ENCODE results near the gene RNU4-1. TPM values are rescaled to one million over a fixed set of nuclear protein-coding genes. Genes with fewer than 3 reads are reported as not detected.
"Not testable (repeated sequence)": the region's sequence is repeated elsewhere in the genome, so short reads cannot be mapped to it uniquely, and the experiment has no call there.

The RNU4-1 gene
- total RNA-seq, 1 donor from 2014 or later: 1,738 TPM

- peaks cover 85% of the 10 kb centered on the region for H3K4me1 Mint-ChIP-seq (ENCODE audit: low read depth)
- H3K9me3 Mint-ChIP-seq (ENCODE audit: low read depth): no peaks in the 10 kb centered on the region
- H3K4me3 Mint-ChIP-seq (ENCODE audit: unreplicated experiment): no peak overlapping the region
- no peak for TF ChIP-seq CTCF (IDR thresholded peaks at IDR 0.05)
- no peaks in the 10 kb centered on the region for H3K36me3 Mint-ChIP-seq (ENCODE audit: low read depth)
- H3K27ac Mint-ChIP-seq (ENCODE audit: unreplicated experiment): no peak overlapping the region
- H3K27me3 Mint-ChIP-seq (ENCODE audit: low read depth): no peaks in the 10 kb centered on the region
- DNase-seq (ENCODE audit: low spot score): no peak
These were observed 32.4 kb downstream of the RNU4-1 start for GRCh38 chr12:120260607-120261006.

DNA sequence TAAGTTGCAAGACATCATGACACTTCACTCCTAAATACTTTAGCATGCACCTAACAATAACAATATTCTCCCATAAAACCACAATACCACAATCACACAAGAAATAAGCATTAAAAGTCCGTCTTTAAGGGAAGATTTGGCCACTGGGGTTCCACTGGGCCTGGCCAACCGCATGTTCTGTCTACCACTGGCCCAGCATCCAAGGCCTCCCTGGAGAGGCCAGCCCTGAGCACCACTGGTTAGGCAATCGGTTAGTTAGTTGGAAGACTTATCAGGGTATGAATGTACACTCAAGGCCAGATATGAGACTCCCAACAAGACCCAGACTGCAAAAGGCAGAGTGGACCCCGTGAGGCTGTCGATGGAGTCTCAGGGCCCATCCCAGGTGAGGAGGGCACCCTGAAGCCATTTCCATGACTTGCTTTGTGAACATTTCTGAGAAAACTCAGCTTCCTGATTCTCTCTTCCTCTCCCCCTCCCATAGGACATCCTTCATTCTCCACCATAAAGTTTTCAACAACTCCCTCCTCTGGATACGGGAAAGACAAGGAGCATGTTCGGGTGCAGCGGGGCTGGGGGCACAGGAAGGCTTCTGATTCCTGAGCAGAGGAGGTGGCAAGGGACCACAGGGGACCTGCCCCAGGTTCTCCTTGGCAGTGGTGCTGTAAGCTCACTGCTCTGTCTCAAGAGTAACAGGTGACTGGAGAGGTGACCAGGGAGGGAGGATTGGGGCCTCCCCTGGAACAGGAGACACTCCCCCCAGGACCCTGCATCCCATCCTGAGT, 33.4 kb downstream of the RNU4-1 start:
- no peak for DNase-seq (ENCODE audit: low spot score)
- no peak overlapping the region for H3K27ac Mint-ChIP-seq (ENCODE audit: unreplicated experiment)
- H3K4me3 Mint-ChIP-seq (ENCODE audit: unreplicated experiment): no peak overlapping the region

DNA sequence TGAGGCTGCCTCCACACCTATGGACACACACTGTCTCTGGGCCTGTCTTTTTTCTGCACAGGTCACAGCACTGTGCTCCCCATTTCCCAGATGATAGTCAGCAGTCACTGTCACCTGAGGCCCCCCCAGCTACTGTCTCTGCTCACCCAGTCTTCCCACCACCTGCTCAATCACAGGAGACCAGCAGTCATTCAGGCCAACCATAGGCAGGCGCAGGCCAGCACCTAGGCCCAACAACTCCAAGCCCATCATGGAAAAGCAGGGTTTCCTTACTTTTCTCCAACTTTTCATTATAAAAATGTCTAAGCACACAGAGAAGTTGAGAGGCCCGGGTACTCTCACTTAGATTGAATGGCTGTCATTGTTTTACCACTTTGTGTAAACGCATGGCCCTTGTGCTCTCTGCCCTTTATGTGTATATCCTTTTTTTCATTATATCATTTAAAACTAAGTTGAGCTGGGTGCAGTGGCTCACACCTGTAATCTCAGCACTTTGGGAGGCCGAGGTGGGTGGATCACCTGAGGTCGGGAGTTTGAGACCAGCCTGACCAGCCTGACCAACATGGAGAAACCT, 34.6 kb downstream of the RNU4-1 start:
- Mint-ChIP-seq H3K4me3 (ENCODE audit: unreplicated experiment) (no peak overlapping the region), H3K36me3 (ENCODE audit: low read depth) (peaks cover 5% of the 10 kb centered on the region), H3K27me3 (ENCODE audit: low read depth) (no peaks in the 10 kb centered on the region), H3K4me1 (ENCODE audit: low read depth) (peaks cover 75% of the 10 kb centered on the region), H3K9me3 (ENCODE audit: low read depth) (no peaks in the 10 kb centered on the region), H3K27ac (ENCODE audit: unreplicated experiment) (peak overlapping the region; percentile 71)
- no peak for TF ChIP-seq CTCF (IDR thresholded peaks at IDR 0.05)
- DNase-seq (ENCODE audit: low spot score): no peak

More for the DNA sequence above, 33.4 kb downstream of the RNU4-1 start:
- Mint-ChIP-seq H3K27me3 (ENCODE audit: low read depth) (no peaks in the 10 kb centered on the region), H3K9me3 (ENCODE audit: low read depth) (no peaks in the 10 kb centered on the region), H3K36me3 (ENCODE audit: low read depth) (peaks cover 5% of the 10 kb centered on the region), H3K4me1 (ENCODE audit: low read depth) (peaks cover 87% of the 10 kb centered on the region)
- TF ChIP-seq CTCF (IDR thresholded peaks at IDR 0.05): no peak

- Mint-ChIP-seq H3K4me1 (ENCODE audit: low read depth) (peaks cover 71% of the 10 kb centered on the region), H3K9me3 (ENCODE audit: low read depth) (no peaks in the 10 kb centered on the region), H3K27ac (ENCODE audit: unreplicated experiment) (peak overlapping the region; percentile 93), H3K4me3 (ENCODE audit: unreplicated experiment) (peak overlapping the region; percentile 23), H3K36me3 (ENCODE audit: low read depth) (peaks cover 5% of the 10 kb centered on the region), H3K27me3 (ENCODE audit: low read depth) (no peaks in the 10 kb centered on the region)
- DNase-seq (ENCODE audit: low spot score): no peak
- TF ChIP-seq CTCF (IDR thresholded peaks at IDR 0.05): peak; percentile 48
These were observed 35.8 kb downstream of the RNU4-1 start for GRCh38 chr12:120257041-120257821.

DNA sequence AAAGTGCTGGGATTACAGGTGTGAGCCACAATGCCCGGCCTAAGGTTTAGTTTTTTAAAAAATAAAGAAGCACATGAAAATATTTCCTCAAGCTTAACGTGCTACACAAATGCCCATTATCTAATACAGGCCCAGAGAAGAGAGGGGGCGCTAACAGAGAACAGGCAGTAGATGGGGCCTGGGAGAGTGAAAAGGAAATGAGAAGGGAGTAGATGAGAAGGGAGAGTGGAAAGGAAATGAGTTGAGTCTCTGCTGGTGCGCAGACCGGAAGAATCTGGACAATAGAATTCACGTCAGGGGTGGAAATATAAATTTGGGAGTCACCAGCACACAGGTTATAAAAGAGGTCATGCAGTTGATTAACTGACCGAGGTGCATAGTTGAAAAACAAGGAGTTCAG, 38.2 kb downstream of the RNU4-1 start:
- Mint-ChIP-seq H3K27ac (ENCODE audit: unreplicated experiment) (peak overlapping the region; percentile 49), H3K27me3 (ENCODE audit: low read depth) (no peaks in the 10 kb centered on the region), H3K4me1 (ENCODE audit: low read depth) (peaks cover 67% of the 10 kb centered on the region), H3K36me3 (ENCODE audit: low read depth) (peaks cover 7% of the 10 kb centered on the region), H3K4me3 (ENCODE audit: unreplicated experiment) (no peak overlapping the region), H3K9me3 (ENCODE audit: low read depth) (no peaks in the 10 kb centered on the region)
- DNase-seq (ENCODE audit: low spot score): no peak
- no peak for TF ChIP-seq CTCF (IDR thresholded peaks at IDR 0.05)

- not testable (repeated sequence) for H3K27me3 Mint-ChIP-seq (ENCODE audit: low read depth); DNase-seq (ENCODE audit: low spot score); H3K9me3 Mint-ChIP-seq (ENCODE audit: low read depth); H3K4me3 Mint-ChIP-seq (ENCODE audit: unreplicated experiment); H3K36me3 Mint-ChIP-seq (ENCODE audit: low read depth)
- H3K4me1 Mint-ChIP-seq (ENCODE audit: low read depth): peaks cover 69% of the 10 kb centered on the region
- H3K27ac Mint-ChIP-seq (ENCODE audit: unreplicated experiment): peak overlapping the region; percentile 32
These were observed 39.7 kb downstream of the RNU4-1 start for GRCh38 chr12:120253313-120253712.
